Measurements from ENCODE around the gene JAKMIP2. TPM values are rescaled to one million over a fixed set of nuclear protein-coding genes. Genes with fewer than 3 reads are reported as not detected.
"Not testable (repeated sequence)": the region's sequence is repeated elsewhere in the genome, so short reads cannot be mapped to it uniquely, and the experiment has no call there.

JAKMIP2 gene
- total RNA-seq, 1 donor from 2014 or later, result 0.49 TPM

GRCh38 chr5:147731431-147732290 lies 50.9 kb downstream of the JAKMIP2 start:
- no peaks in the 10 kb centered on the region for H3K4me1 ChIP-seq
- H3K27me3 ChIP-seq, result no peaks in the 10 kb centered on the region
- no peaks in the 10 kb centered on the region for H3K36me3 ChIP-seq
- intact Hi-C loops (cut with DNase I), result no loop called here
- no peak overlapping the region for H3K4me3 ChIP-seq
- no peak overlapping the region for H3K27ac ChIP-seq
- DNase-seq (ENCODE audit: extremely low spot score in 2 of 2), result no peak
- TF ChIP-seq CTCF (IDR thresholded peaks at IDR 0.05), result no peak
- no peak for TF ChIP-seq POLR2A (IDR thresholded peaks at IDR 0.05)
- no peak for TF ChIP-seq POLR2AphosphoS5 (IDR thresholded peaks at IDR 0.05; ENCODE audit: insufficient read depth in 1 of 2, low read depth in 1 of 2)
- H3K9me3 ChIP-seq, result no peaks in the 10 kb centered on the region

DNA sequence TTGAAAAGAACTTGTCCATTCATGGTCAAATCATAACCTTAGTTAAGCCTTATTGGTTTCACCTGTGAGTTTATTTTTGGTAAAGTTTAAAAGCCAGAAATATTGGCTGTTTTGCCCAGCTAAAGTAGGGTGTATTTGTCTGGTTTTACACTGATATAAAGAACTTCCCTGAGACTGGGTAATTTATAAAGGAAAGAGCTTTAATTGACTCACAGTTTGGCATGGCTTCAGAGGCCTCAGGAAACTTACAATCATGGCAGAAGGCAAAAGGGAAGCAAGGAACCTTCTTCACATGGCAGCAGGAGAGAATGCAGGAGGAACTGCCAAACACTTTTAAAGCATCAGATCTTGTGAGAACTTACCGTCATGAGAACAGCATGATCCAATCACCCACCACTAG lies 55.3 kb downstream of the JAKMIP2 start:
- TF ChIP-seq CTCF (IDR thresholded peaks at IDR 0.05) (no peak), POLR2A (IDR thresholded peaks at IDR 0.05) (no peak), POLR2AphosphoS5 (IDR thresholded peaks at IDR 0.05; ENCODE audit: insufficient read depth in 1 of 2, low read depth in 1 of 2) (no peak)
- H3K36me3 ChIP-seq, result no peaks in the 10 kb centered on the region
- H3K9me3 ChIP-seq, result no peaks in the 10 kb centered on the region
- no peaks in the 10 kb centered on the region for H3K27me3 ChIP-seq
- H3K4me3 ChIP-seq, result no peak overlapping the region
- H3K27ac ChIP-seq, result no peak overlapping the region
- intact Hi-C loops (cut with DNase I), result no loop called here
- no peaks in the 10 kb centered on the region for H3K4me1 ChIP-seq
- no peak for DNase-seq (ENCODE audit: extremely low spot score in 2 of 2)

- H3K9me3 ChIP-seq; H3K4me3 ChIP-seq; H3K27ac ChIP-seq; H3K36me3 ChIP-seq; H3K4me1 ChIP-seq; DNase-seq (ENCODE audit: extremely low spot score in 2 of 2); intact Hi-C loops (cut with DNase I); H3K27me3 ChIP-seq: not testable (repeated sequence)
These were observed 61.2 kb downstream of the JAKMIP2 start for GRCh38 chr5:147721191-147721960.

DNA sequence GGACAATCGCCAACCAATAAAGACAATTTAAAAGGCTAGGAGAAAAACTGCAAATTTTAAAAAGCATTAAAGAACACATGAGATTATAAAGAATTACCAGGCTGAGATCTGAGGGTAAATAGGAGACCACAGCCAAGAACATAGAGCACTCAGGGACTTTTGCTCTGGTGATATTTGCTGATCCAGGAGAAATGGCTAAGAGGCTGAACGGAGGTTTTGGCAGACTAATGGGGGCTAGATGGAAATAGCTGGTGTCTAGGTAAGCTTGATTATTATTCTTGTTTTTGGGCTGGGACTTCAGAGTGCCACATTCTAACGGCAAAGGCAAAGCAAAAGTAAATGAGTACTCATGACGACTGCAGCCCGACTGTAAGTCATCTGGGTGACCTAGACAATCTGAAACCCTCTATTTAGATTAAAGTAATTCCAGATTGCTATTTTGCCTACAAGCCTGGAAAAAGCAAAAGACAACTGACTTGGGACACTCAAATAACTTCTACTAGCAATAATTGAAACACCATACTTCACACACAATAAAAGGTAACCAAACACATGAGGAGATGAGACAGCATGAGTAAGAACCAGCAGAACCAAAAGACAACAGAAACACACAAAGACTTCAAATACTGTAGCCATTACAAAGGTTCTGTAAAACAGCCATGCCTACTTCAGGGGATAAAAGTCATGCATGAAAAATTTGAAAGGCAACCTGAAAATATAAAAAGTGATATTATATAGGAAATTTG lies 68.8 kb downstream of the JAKMIP2 start:
- DNase-seq (ENCODE audit: extremely low spot score in 2 of 2), result no peak
- Histone ChIP-seq H3K4me3 (no peak overlapping the region), H3K27ac (no peak overlapping the region), H3K4me1 (no peaks in the 10 kb centered on the region), H3K9me3 (no peaks in the 10 kb centered on the region), H3K27me3 (no peaks in the 10 kb centered on the region), H3K36me3 (no peaks in the 10 kb centered on the region)
- no peak for TF ChIP-seq POLR2AphosphoS5 (IDR thresholded peaks at IDR 0.05; ENCODE audit: insufficient read depth in 1 of 2, low read depth in 1 of 2)
- intact Hi-C loops (cut with DNase I), result no loop called here

DNA sequence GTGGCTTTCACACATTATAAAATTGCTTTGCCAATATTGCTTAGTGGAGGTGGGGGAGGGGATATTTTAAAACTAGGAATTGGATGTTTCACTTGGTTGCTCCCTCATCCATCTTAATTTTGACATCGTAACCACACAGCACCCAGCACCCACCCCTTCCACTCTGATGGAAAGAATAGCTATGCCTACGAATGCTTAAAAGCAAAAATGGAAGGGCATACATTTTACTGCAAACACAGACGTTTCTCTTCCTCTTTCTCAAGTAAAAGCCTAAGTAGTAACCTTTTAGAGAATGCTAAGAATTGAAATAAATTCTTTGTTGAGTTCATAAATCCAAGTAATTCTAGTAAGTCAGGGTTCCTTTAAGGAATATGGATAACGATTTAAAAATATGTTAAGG lies 69.9 kb downstream of the JAKMIP2 start:
- H3K4me3 ChIP-seq, result no peak overlapping the region
- intact Hi-C loops (cut with DNase I), result no loop called here
- H3K36me3 ChIP-seq, result no peaks in the 10 kb centered on the region
- no peak for DNase-seq (ENCODE audit: extremely low spot score in 2 of 2)
- H3K27me3 ChIP-seq, result no peaks in the 10 kb centered on the region
- no peak overlapping the region for H3K27ac ChIP-seq
- no peaks in the 10 kb centered on the region for H3K9me3 ChIP-seq
- no peaks in the 10 kb centered on the region for H3K4me1 ChIP-seq
- TF ChIP-seq POLR2A (IDR thresholded peaks at IDR 0.05) (no peak), CTCF (IDR thresholded peaks at IDR 0.05) (no peak), POLR2AphosphoS5 (IDR thresholded peaks at IDR 0.05; ENCODE audit: insufficient read depth in 1 of 2, low read depth in 1 of 2) (no peak)
